CD14-positive monocyte (primary cell): ENCODE results near the gene FGF14. TPM values are rescaled to one million over a fixed set of nuclear protein-coding genes. Genes with fewer than 3 reads are reported as not detected.
A peak's percentile ranks its signal among the peaks of the same experiment; 100 is the strongest.

Experiments
- DNase-seq, 3 donors: peaks; one replicate each; pipeline ENCODE4 v3.0.0-alpha.2; 2011 to 2022
- H2AFZ ChIP-seq: 2 replicates; pipeline ENCODE4 v1.6.0; 2012; ENCODE audit warnings: mild to moderate bottlenecking, low read depth, low read length, inconsistent platforms; ENCODE audit not compliant: insufficient read depth, poor library complexity, severe bottlenecking
- H3K27ac ChIP-seq, 2 donors: 1 replicate in 1 of 2; 2 replicates in 1 of 2; pipeline ENCODE4 v1.5.1; 2012 to 2013; ENCODE audit warnings: low read length in 2 of 2, control low read depth in 1 of 2, inconsistent platforms in 1 of 2, low read depth in 1 of 2, mild to moderate bottlenecking in 1 of 2
- H3K27me3 ChIP-seq, 2 donors: one replicate each; pipeline versions ENCODE4 v1.6.0 to v1.6.1; 2011 to 2013; ENCODE audit warnings: low read length in 2 of 2; ENCODE audit not compliant: control insufficient read depth in 2 of 2, insufficient read depth in 2 of 2
- H3K36me3 ChIP-seq, 2 donors: replicated peaks in 1 of 2; 1 replicate in 1 of 2; 2 replicates in 1 of 2; pipeline versions ENCODE4 v1.5.1 to v1.6.1; 2012 to 2013; ENCODE audit warnings: low read length in 2 of 2, control low read depth in 1 of 2, inconsistent platforms in 1 of 2, mild to moderate bottlenecking in 1 of 2; ENCODE audit not compliant: insufficient read depth in 2 of 2, control insufficient read depth in 1 of 2
- H3K4me1 ChIP-seq, 2 donors: 1 replicate in 1 of 2; 2 replicates in 1 of 2; pipeline versions ENCODE4 v1.5.1 to v1.6.1; 2012 to 2013; ENCODE audit warnings: low read length in 2 of 2, control low read depth in 1 of 2, inconsistent platforms in 1 of 2, mild to moderate bottlenecking in 1 of 2, moderate library complexity in 1 of 2; ENCODE audit not compliant: insufficient read depth in 2 of 2, control insufficient read depth in 1 of 2
- H3K4me2 ChIP-seq: replicated peaks from 2 replicates; pipeline ENCODE3; 2012; ENCODE audit warnings: low read length, moderate library complexity, mild to moderate bottlenecking; ENCODE audit not compliant: poor library complexity, severe bottlenecking; ENCODE audit errors: extremely low read depth
- H3K4me3 ChIP-seq, 3 experiments: fragments of 200-600 bp in 1 of 3; sonication (generic) in 1 of 3; replicated peaks in 1 of 3; 1 replicate in 2 of 3; 2 replicates in 1 of 3; pipeline ENCODE4 v1.5.1; 2011 to 2013; ENCODE audit warnings: low read length in 3 of 3, mild to moderate bottlenecking in 3 of 3, control low read depth in 2 of 3, low read depth in 2 of 3, inconsistent platforms in 1 of 3, moderate library complexity in 1 of 3
- H3K79me2 ChIP-seq: 2 replicates; pipeline ENCODE4 v1.6.0; 2012; ENCODE audit warnings: mild to moderate bottlenecking, control low read depth, inconsistent platforms, low read length, moderate library complexity; ENCODE audit not compliant: insufficient read depth
- H3K9ac ChIP-seq: 2 replicates; pipeline ENCODE4 v1.6.0; 2017; ENCODE audit warnings: low read length, mild to moderate bottlenecking; ENCODE audit not compliant: insufficient read depth, poor library complexity, severe bottlenecking
- H3K9me3 ChIP-seq, 2 donors: replicated peaks in 1 of 2; 1 replicate in 1 of 2; 2 replicates in 1 of 2; pipeline versions ENCODE4 v1.5.1 to v1.6.1; 2012 to 2013; ENCODE audit warnings: low read length in 2 of 2, control low read depth in 1 of 2; ENCODE audit not compliant: control insufficient read depth in 1 of 2, insufficient read depth in 1 of 2
- H4K20me1 ChIP-seq: 2 replicates; pipeline ENCODE4 v1.6.0; 2012; ENCODE audit warnings: mild to moderate bottlenecking, low read length, control low read depth, moderate library complexity; ENCODE audit not compliant: insufficient read depth
- H3K27ac Mint-ChIP-seq, 7 donors: one replicate each; pipeline ENCODE4 v1.8.0; 2020; ENCODE audit warnings: mild to moderate bottlenecking in 7 of 7, mixed read lengths in 7 of 7, moderate library complexity in 6 of 7, inconsistent platforms in 2 of 7
- H3K27me3 Mint-ChIP-seq, 3 donors: one replicate each; pipeline ENCODE4 v1.8.0; 2021 to 2022; ENCODE audit warnings: low read depth in 3 of 3, mild to moderate bottlenecking in 3 of 3, mixed read lengths in 3 of 3, moderate library complexity in 3 of 3, inconsistent platforms in 1 of 3
- H3K36me3 Mint-ChIP-seq, 2 donors: one replicate each; pipeline ENCODE4 v1.8.0; 2020; ENCODE audit warnings: mixed read lengths in 2 of 2, inconsistent platforms in 1 of 2, mild to moderate bottlenecking in 1 of 2
- H3K4me1 Mint-ChIP-seq: one replicate; pipeline ENCODE4 v1.8.0; 2020; ENCODE audit warnings: mild to moderate bottlenecking, mixed read lengths
- H3K4me3 Mint-ChIP-seq, 2 donors: one replicate each; pipeline ENCODE4 v1.8.0; 2020; ENCODE audit warnings: mild to moderate bottlenecking in 2 of 2, mixed read lengths in 2 of 2, moderate library complexity in 1 of 2
- H3K9me3 Mint-ChIP-seq, 7 donors: one replicate each; pipeline ENCODE4 v1.8.0; 2020 to 2022; ENCODE audit warnings: mixed read lengths in 7 of 7, mild to moderate bottlenecking in 6 of 7, moderate library complexity in 6 of 7, inconsistent platforms in 2 of 7
- CTCF ChIP-seq: fragments of 200-600 bp; IDR thresholded peaks from one replicate; pipeline ENCODE4 v1.8.0; 2022; ENCODE audit warnings: antibody characterized with exemption, mild to moderate bottlenecking
- WGBS: methylation state at CpG from one replicate; pipeline ENCODE4 v1.1.5; 2013; ENCODE audit warnings: missing lambda C conversion rate; ENCODE audit not compliant: insufficient coverage; 5-methylcytosine and 5-hydroxymethylcytosine counted together
- intact Hi-C, 2 donors: fragments of 100-400 bp; cut with micrococcal nuclease; formaldehyde crosslinking; loops; one replicate each; pipeline versions ENCODE4 v1.15.0 to v1.15.1; 2023
- polyA plus RNA-seq, 3 donors: library from polyadenylated mRNA; depleted of rRNA in 1 of 3; unstranded in 2 of 3; stranded (reverse) in 1 of 3; fragments of 300-500 nt in 2 of 3; fragments of >200 nt in 1 of 3; fragmentation: Illumina TruSeq in 2 of 3; gene quantifications; 1 replicate in 2 of 3; 2 replicates in 1 of 3; pipeline ENCODE4 v1.2.3, GENCODE V29; 2012 to 2021

The FGF14 gene
- polyA plus RNA-seq, 3 donors = not detected

- H3K79me2 ChIP-seq = no peaks in the 10 kb centered on the region
- no peak for DNase-seq
- no CpG with 5 or more reads among the region's 2 CpGs for WGBS
- no peaks in the 10 kb centered on the region for H4K20me1 ChIP-seq
- no peaks in the 10 kb centered on the region for H3K36me3 ChIP-seq
- Mint-ChIP-seq H3K36me3 (no peaks in the 10 kb centered on the region), H3K27me3 (peaks cover 0 to 2% (median 0%) of the 10 kb centered on the region in 3 donors), H3K27ac (peak overlapping the region in 1 of 7 donors; percentile 70), H3K4me1 (no peaks in the 10 kb centered on the region), H3K4me3 (no peak overlapping the region), H3K9me3 (peaks cover 0 to 6% (median 0%) of the 10 kb centered on the region in 7 donors)
- H3K27me3 ChIP-seq = no peaks in the 10 kb centered on the region
- no peak overlapping the region for H2AFZ ChIP-seq
- no peak for TF ChIP-seq CTCF
- H3K4me3 ChIP-seq = no peak overlapping the region
- H3K9ac ChIP-seq = no peak overlapping the region
- intact Hi-C loops = no loop called here
- H3K4me2 ChIP-seq = no peak overlapping the region
- H3K27ac ChIP-seq = no peak overlapping the region
- no peaks in the 10 kb centered on the region for H3K9me3 ChIP-seq
- H3K4me1 ChIP-seq = no peaks in the 10 kb centered on the region
Measured at GRCh38 chr13:102131246-102131645, 270.6 kb downstream of the FGF14 start.

GRCh38 chr13:102128216-102128810 is 273.5 kb downstream of the FGF14 start:
- no peaks in the 10 kb centered on the region for H3K27me3 ChIP-seq
- 38% methylated on average over 1 of the region's 4 CpGs for WGBS
- H3K36me3 ChIP-seq = no peaks in the 10 kb centered on the region
- no peaks in the 10 kb centered on the region for H3K79me2 ChIP-seq
- intact Hi-C loops = no loop called here
- H3K4me2 ChIP-seq = no peak overlapping the region
- no peak for TF ChIP-seq CTCF
- H4K20me1 ChIP-seq = no peaks in the 10 kb centered on the region
- Mint-ChIP-seq H3K4me3 (no peak overlapping the region), H3K36me3 (no peaks in the 10 kb centered on the region), H3K27ac (no peak overlapping the region), H3K27me3 (peaks cover 0 to 2% (median 0%) of the 10 kb centered on the region in 3 donors), H3K9me3 (peaks cover 0 to 6% (median 0%) of the 10 kb centered on the region in 7 donors), H3K4me1 (no peaks in the 10 kb centered on the region)
- H3K9me3 ChIP-seq = no peaks in the 10 kb centered on the region
- H3K4me3 ChIP-seq = no peak overlapping the region
- DNase-seq = no peak
- H2AFZ ChIP-seq = no peak overlapping the region
- no peak overlapping the region for H3K9ac ChIP-seq
- no peaks in the 10 kb centered on the region for H3K4me1 ChIP-seq
- no peak overlapping the region for H3K27ac ChIP-seq
